Neural progenitor cell (in vitro differentiated cells): ENCODE results near the gene PIK3C3. TPM values are rescaled to one million over a fixed set of nuclear protein-coding genes. Genes with fewer than 3 reads are reported as not detected.
A peak's percentile ranks its signal among the peaks of the same experiment; 100 is the strongest.

Experiments used
- DNase-seq: peaks from one replicate; pipeline ENCODE4 v3.0.0-alpha.2; 2016; ENCODE audit warnings: low spot score
- H2AFZ ChIP-seq: fragments of 200-600 bp; sonication (generic); replicated peaks from 2 replicates; pipeline ENCODE4 v1.6.1; 2016; ENCODE audit warnings: antibody characterized with exemption
- H3F3A ChIP-seq: fragments of 200-600 bp; sonication (generic); 2 replicates; pipeline ENCODE4 v1.6.1; 2016; ENCODE audit warnings: antibody characterized with exemption, low read depth
- H3K27ac ChIP-seq: fragments of 200-600 bp; sonication (generic); 2 replicates; pipeline ENCODE4 v1.5.1; 2016; ENCODE audit warnings: mild to moderate bottlenecking
- H3K27me3 ChIP-seq: fragments of 200-600 bp; sonication (generic); 2 replicates; pipeline ENCODE4 v1.6.1; 2016; ENCODE audit warnings: mild to moderate bottlenecking, moderate library complexity
- H3K36me3 ChIP-seq: fragments of 200-600 bp; sonication (generic); 2 replicates; pipeline ENCODE4 v1.5.1; 2016
- H3K4me1 ChIP-seq: fragments of 200-600 bp; sonication (generic); 2 replicates; pipeline ENCODE4 v1.6.1; 2016; ENCODE audit warnings: mixed run types
- H3K4me2 ChIP-seq: fragments of 200-600 bp; sonication (generic); 2 replicates; pipeline ENCODE4 v1.6.1; 2016
- H3K4me3 ChIP-seq: fragments of 200-600 bp; sonication (generic); 2 replicates; pipeline ENCODE4 v1.5.1; 2016
- H3K79me2 ChIP-seq: fragments of 200-600 bp; sonication (generic); 2 replicates; pipeline ENCODE4 v1.6.1; 2016; ENCODE audit warnings: low read depth
- H3K9ac ChIP-seq: fragments of 200-600 bp; sonication (generic); 2 replicates; pipeline ENCODE4 v1.6.1; 2016
- H3K9me3 ChIP-seq: fragments of 200-600 bp; sonication (generic); 2 replicates; pipeline ENCODE4 v1.5.1; 2016; ENCODE audit warnings: low read depth
- H4K20me1 ChIP-seq: fragments of 200-600 bp; sonication (generic); 2 replicates; pipeline ENCODE4 v1.6.1; 2016; ENCODE audit warnings: low read depth
- H3K27ac Mint-ChIP-seq: 3 replicates; pipeline ENCODE4 v1.8.0; 2021; ENCODE audit warnings: mixed read lengths
- H3K27me3 Mint-ChIP-seq: 2 replicates; pipeline ENCODE4 v1.8.0; 2022; ENCODE audit warnings: low read depth, mild to moderate bottlenecking, inconsistent platforms, moderate library complexity, mixed read lengths; ENCODE audit not compliant: insufficient read depth
- H3K36me3 Mint-ChIP-seq: 3 replicates; pipeline ENCODE4 v1.8.0; 2021; ENCODE audit warnings: mixed read lengths
- H3K4me1 Mint-ChIP-seq: 3 replicates; pipeline ENCODE4 v1.8.0; 2021; ENCODE audit warnings: mixed read lengths
- H3K4me3 Mint-ChIP-seq: 3 replicates; pipeline ENCODE4 v1.8.0; 2021; ENCODE audit warnings: mild to moderate bottlenecking, moderate library complexity, mixed read lengths
- H3K9me3 Mint-ChIP-seq: 3 replicates; pipeline ENCODE4 v1.8.0; 2020; ENCODE audit warnings: mixed read lengths
- EZH2 ChIP-seq: fragments of 200-600 bp; sonication (generic); IDR thresholded peaks from 2 replicates; pipeline ENCODE4 v1.6.1; 2017; ENCODE audit warnings: antibody characterized with exemption, mild to moderate bottlenecking, moderate library complexity
- EZH2phosphoT487 ChIP-seq: fragments of 200-600 bp; sonication (generic); IDR thresholded peaks from 2 replicates; pipeline ENCODE4 v1.6.1; 2017; ENCODE audit warnings: antibody characterized with exemption
- total RNA-seq: library from RNA; depleted of rRNA; stranded (reverse); fragments of >200 nt; gene quantifications from 2 replicates; pipeline ENCODE4 v1.2.3, GENCODE V29; 2015; ENCODE audit warnings: low replicate concordance
- TF ChIP-seq, protein P1 (sequence below): fragments of 200-600 bp; sonication (generic); IDR thresholded peaks from 2 replicates; pipeline ENCODE4 v1.5.1; 2017; ENCODE audit warnings: antibody characterized with exemption, mild to moderate bottlenecking

Gene PIK3C3
- total RNA-seq, 1 donor from 2014 or later: 87.0 TPM

- no peak overlapping the region for H3K27ac Mint-ChIP-seq
- Histone ChIP-seq H3K4me1 (no peaks in the 10 kb centered on the region), H3K4me2 (no peak overlapping the region), H3F3A (peaks cover 8% of the 10 kb centered on the region), H3K27me3 (no peaks in the 10 kb centered on the region), H2AFZ (no peak overlapping the region), H4K20me1 (no peaks in the 10 kb centered on the region), H3K9me3 (no peaks in the 10 kb centered on the region), H3K27ac (no peak overlapping the region), H3K79me2 (no peaks in the 10 kb centered on the region), H3K9ac (no peak overlapping the region), H3K36me3 (peaks cover 6% of the 10 kb centered on the region), H3K4me3 (no peak overlapping the region)
- no peaks in the 10 kb centered on the region for H3K27me3 Mint-ChIP-seq
- no peak for TF ChIP-seq EZH2
- TF ChIP-seq, protein P1, sequence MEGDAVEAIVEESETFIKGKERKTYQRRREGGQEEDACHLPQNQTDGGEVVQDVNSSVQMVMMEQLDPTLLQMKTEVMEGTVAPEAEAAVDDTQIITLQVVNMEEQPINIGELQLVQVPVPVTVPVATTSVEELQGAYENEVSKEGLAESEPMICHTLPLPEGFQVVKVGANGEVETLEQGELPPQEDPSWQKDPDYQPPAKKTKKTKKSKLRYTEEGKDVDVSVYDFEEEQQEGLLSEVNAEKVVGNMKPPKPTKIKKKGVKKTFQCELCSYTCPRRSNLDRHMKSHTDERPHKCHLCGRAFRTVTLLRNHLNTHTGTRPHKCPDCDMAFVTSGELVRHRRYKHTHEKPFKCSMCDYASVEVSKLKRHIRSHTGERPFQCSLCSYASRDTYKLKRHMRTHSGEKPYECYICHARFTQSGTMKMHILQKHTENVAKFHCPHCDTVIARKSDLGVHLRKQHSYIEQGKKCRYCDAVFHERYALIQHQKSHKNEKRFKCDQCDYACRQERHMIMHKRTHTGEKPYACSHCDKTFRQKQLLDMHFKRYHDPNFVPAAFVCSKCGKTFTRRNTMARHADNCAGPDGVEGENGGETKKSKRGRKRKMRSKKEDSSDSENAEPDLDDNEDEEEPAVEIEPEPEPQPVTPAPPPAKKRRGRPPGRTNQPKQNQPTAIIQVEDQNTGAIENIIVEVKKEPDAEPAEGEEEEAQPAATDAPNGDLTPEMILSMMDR: peak; percentile 56
- peaks cover 10% of the 10 kb centered on the region for H3K4me1 Mint-ChIP-seq
- H3K36me3 Mint-ChIP-seq: peaks cover 6% of the 10 kb centered on the region
- no peaks in the 10 kb centered on the region for H3K9me3 Mint-ChIP-seq
- H3K4me3 Mint-ChIP-seq: no peak overlapping the region
- peak; percentile 1 for DNase-seq
These were observed 97.2 kb downstream of the PIK3C3 start for GRCh38 chr18:42052122-42052708.

GRCh38 chr18:42053188-42053781, 98.3 kb downstream of the PIK3C3 start:
- H3K9me3 ChIP-seq: no peaks in the 10 kb centered on the region
- H3K27me3 ChIP-seq: no peaks in the 10 kb centered on the region
- peaks cover 8% of the 10 kb centered on the region for H3F3A ChIP-seq
- peaks cover 10% of the 10 kb centered on the region for H3K36me3 Mint-ChIP-seq
- H3K9me3 Mint-ChIP-seq: no peaks in the 10 kb centered on the region
- H3K4me2 ChIP-seq: no peak overlapping the region
- H3K27ac Mint-ChIP-seq: no peak overlapping the region
- H3K4me3 ChIP-seq: no peak overlapping the region
- peak; percentile 68 for DNase-seq
- no peak overlapping the region for H3K4me3 Mint-ChIP-seq
- no peaks in the 10 kb centered on the region for H3K4me1 ChIP-seq
- H3K4me1 Mint-ChIP-seq: peaks cover 10% of the 10 kb centered on the region
- no peaks in the 10 kb centered on the region for H3K27me3 Mint-ChIP-seq
- TF ChIP-seq EZH2phosphoT487 (no peak), EZH2 (no peak)
- TF ChIP-seq, protein P1: peak; percentile 96
- H3K79me2 ChIP-seq: no peaks in the 10 kb centered on the region
- H2AFZ ChIP-seq: no peak overlapping the region
- H3K27ac ChIP-seq: no peak overlapping the region
- H4K20me1 ChIP-seq: no peaks in the 10 kb centered on the region
- H3K36me3 ChIP-seq: peaks cover 6% of the 10 kb centered on the region
- H3K9ac ChIP-seq: no peak overlapping the region

DNA sequence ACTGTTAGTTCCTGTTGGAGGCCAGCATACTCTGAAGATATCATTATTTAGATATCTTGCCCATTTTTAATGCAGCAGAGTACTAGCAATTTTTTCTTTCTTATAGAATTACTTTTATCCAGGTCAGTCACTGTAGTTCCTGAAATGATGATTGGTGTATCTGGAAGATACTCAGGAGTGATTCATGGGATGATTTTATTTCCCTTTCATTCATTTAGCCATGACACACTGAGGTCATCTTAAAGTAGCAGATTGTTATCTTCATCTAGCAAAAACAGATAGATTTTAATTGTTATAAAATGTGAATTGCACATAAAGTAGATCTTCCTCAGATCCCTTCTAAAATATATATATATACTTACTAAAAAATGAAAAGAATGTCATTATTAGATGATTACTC, 109.1 kb downstream of the PIK3C3 start:
- TF ChIP-seq EZH2 (no peak), EZH2phosphoT487 (no peak)
- H3K27ac ChIP-seq: no peak overlapping the region
- peaks cover 3% of the 10 kb centered on the region for H3K4me1 Mint-ChIP-seq
- H3K9ac ChIP-seq: no peak overlapping the region
- H3K36me3 ChIP-seq: no peaks in the 10 kb centered on the region
- H3K79me2 ChIP-seq: no peaks in the 10 kb centered on the region
- H2AFZ ChIP-seq: no peak overlapping the region
- no peaks in the 10 kb centered on the region for H3K27me3 ChIP-seq
- H3K9me3 ChIP-seq: no peaks in the 10 kb centered on the region
- H4K20me1 ChIP-seq: no peaks in the 10 kb centered on the region
- no peak overlapping the region for H3K4me3 ChIP-seq
- no peak overlapping the region for H3K27ac Mint-ChIP-seq
- H3F3A ChIP-seq: no peaks in the 10 kb centered on the region
- DNase-seq: no peak
- no peak overlapping the region for H3K4me2 ChIP-seq
- peaks cover 30% of the 10 kb centered on the region for H3K36me3 Mint-ChIP-seq
- H3K4me3 Mint-ChIP-seq: no peak overlapping the region
- no peaks in the 10 kb centered on the region for H3K9me3 Mint-ChIP-seq
- H3K4me1 ChIP-seq: no peaks in the 10 kb centered on the region
- H3K27me3 Mint-ChIP-seq: no peaks in the 10 kb centered on the region

GRCh38 chr18:42067518-42067917, 112.5 kb downstream of the PIK3C3 start:
- H3K9me3 ChIP-seq: no peaks in the 10 kb centered on the region
- H3K27ac ChIP-seq: no peak overlapping the region
- Mint-ChIP-seq H3K27ac (no peak overlapping the region), H3K9me3 (no peaks in the 10 kb centered on the region), H3K36me3 (peaks cover 39% of the 10 kb centered on the region), H3K27me3 (no peaks in the 10 kb centered on the region), H3K4me3 (no peak overlapping the region), H3K4me1 (peaks cover 3% of the 10 kb centered on the region)
- H3K36me3 ChIP-seq: no peaks in the 10 kb centered on the region
- no peaks in the 10 kb centered on the region for H3K27me3 ChIP-seq
- no peaks in the 10 kb centered on the region for H3K79me2 ChIP-seq
- no peak overlapping the region for H2AFZ ChIP-seq
- no peaks in the 10 kb centered on the region for H3F3A ChIP-seq
- H3K4me1 ChIP-seq: no peaks in the 10 kb centered on the region
- no peak overlapping the region for H3K9ac ChIP-seq
- DNase-seq: no peak
- no peak overlapping the region for H3K4me3 ChIP-seq
- H3K4me2 ChIP-seq: no peak overlapping the region
- TF ChIP-seq, protein P1: no peak
- no peak for TF ChIP-seq EZH2phosphoT487
- H4K20me1 ChIP-seq: no peaks in the 10 kb centered on the region
